Fibroblast of mammary gland (primary cell): ENCODE results near the gene RIPOR3.

ENCODE experiments used
- DNase-seq: peaks from one replicate; pipeline ENCODE4 v3.0.0-alpha.2; 2010; ENCODE audit warnings: low read depth
- H3K4me3 ChIP-seq: 2 replicates; pipeline ENCODE4 v1.5.1; 2011; ENCODE audit warnings: low read depth, mild to moderate bottlenecking, low read length, moderate library complexity; ENCODE audit not compliant: control insufficient read depth
- TF ChIP-seq, protein P1 (sequence below): conservative IDR thresholded peaks from 2 replicates; pipeline ENCODE4 v1.5.1; 2011; ENCODE audit warnings: low read depth, low read length, inconsistent platforms; ENCODE audit not compliant: control insufficient read depth, insufficient read depth

The RIPOR3 gene

DNA sequence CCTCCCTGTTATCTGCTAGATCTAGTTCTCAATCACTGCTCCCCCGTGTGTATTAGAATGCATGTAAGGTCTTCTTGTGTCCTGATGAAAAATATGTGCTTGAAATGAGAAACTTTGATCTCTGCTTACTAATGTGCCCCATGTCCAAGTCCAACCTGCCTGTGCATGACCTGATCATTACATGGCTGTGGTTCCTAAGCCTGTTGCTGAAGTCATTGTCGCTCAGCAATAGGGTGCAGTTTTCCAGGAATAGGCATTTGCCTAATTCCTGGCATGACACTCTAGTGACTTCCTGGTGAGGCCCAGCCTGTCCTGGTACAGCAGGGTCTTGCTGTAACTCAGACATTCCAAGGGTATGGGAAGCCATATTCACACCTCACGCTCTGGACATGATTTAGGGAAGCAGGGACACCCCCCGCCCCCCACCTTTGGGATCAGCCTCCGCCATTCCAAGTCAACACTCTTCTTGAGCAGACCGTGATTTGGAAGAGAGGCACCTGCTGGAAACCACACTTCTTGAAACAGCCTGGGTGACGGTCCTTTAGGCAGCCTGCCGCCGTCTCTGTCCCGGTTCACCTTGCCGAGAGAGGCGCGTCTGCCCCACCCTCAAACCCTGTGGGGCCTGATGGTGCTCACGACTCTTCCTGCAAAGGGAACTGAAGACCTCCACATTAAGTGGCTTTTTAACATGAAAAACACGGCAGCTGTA, 107.7 kb downstream of the RIPOR3 start:
- no peak overlapping the region for H3K4me3 ChIP-seq
- DNase-seq = no peak
- TF ChIP-seq, protein P1, sequence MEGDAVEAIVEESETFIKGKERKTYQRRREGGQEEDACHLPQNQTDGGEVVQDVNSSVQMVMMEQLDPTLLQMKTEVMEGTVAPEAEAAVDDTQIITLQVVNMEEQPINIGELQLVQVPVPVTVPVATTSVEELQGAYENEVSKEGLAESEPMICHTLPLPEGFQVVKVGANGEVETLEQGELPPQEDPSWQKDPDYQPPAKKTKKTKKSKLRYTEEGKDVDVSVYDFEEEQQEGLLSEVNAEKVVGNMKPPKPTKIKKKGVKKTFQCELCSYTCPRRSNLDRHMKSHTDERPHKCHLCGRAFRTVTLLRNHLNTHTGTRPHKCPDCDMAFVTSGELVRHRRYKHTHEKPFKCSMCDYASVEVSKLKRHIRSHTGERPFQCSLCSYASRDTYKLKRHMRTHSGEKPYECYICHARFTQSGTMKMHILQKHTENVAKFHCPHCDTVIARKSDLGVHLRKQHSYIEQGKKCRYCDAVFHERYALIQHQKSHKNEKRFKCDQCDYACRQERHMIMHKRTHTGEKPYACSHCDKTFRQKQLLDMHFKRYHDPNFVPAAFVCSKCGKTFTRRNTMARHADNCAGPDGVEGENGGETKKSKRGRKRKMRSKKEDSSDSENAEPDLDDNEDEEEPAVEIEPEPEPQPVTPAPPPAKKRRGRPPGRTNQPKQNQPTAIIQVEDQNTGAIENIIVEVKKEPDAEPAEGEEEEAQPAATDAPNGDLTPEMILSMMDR = no peak

DNA sequence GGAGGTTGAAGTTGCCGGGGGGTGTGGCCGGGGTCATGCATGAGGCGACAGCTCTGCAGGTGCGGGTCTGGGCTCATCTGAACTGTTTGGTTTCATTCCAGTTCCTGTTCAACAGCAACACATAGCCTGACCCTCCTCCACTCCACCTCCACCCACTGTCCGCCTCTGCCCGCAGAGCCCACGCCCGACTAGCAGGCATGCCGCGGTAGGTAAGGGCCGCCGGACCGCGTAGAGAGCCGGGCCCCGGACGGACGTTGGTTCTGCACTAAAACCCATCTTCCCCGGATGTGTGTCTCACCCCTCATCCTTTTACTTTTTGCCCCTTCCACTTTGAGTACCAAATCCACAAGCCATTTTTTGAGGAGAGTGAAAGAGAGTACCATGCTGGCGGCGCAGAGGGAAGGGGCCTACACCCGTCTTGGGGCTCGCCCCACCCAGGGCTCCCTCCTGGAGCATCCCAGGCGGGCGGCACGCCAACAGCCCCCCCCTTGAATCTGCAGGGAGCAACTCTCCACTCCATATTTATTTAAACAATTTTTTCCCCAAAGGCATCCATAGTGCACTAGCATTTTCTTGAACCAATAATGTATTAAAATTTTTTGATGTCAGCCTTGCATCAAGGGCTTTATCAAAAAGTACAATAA, 108.6 kb downstream of the RIPOR3 start:
- H3K4me3 ChIP-seq = no peak overlapping the region
- TF ChIP-seq, protein P1 = no peak
- no peak for DNase-seq

DNA sequence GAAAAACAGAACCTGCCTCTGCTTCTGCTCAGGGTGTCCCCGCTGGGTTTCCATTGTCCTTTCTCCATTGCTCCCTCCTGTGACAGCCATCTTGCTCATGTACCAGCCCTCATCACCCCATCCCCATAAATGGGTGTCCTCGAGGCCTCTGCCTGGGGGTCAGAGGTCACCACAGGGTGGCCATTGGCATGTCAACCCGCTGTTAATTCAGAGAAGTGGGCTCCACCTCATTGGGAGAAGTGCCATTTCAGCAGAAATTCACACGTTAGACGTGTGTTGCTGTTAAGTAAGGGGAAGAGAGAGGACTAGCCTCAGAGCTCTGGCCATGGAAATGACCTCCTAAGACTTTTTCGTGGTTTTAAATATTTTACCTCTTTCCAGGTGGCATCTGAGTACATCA, 109.2 kb downstream of the RIPOR3 start:
- no peak for DNase-seq
- no peak overlapping the region for H3K4me3 ChIP-seq
- TF ChIP-seq, protein P1 = no peak

DNA sequence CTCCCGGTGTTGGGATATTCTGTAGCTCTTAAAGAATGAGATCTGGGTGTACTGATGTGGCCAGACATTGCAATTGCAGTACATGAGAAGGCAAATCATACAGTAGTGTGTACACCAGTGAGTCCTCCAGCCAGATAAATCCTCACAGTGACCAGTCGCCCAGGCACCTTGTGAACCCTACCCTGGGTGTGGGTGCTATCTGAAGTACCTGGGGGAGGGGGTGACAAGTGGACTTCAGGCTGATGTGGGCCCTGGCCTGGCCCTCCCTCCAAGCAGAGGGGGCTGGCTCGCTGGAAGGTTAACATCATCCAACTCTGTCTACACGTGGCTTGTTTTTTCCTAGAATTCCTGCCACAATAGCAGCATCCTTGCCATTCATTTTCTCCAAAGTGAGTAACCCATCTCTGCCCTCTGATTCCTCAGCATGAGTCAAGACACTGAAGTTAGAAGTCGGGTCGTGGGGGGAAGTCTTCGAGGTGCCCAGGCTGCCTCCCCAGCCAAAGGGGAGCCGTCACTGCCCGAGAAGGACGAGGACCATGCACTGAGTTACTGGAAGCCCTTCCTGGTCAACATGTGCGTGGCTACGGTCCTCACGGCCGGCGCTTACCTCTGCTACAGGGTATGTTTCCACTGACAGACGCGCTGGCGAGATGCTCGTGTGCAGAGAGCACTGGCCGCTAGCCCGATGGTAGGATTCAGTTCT, 110.3 kb downstream of the RIPOR3 start:
- TF ChIP-seq, protein P1 = no peak
- H3K4me3 ChIP-seq = no peak overlapping the region
- peak; percentile 58 for DNase-seq

DNA sequence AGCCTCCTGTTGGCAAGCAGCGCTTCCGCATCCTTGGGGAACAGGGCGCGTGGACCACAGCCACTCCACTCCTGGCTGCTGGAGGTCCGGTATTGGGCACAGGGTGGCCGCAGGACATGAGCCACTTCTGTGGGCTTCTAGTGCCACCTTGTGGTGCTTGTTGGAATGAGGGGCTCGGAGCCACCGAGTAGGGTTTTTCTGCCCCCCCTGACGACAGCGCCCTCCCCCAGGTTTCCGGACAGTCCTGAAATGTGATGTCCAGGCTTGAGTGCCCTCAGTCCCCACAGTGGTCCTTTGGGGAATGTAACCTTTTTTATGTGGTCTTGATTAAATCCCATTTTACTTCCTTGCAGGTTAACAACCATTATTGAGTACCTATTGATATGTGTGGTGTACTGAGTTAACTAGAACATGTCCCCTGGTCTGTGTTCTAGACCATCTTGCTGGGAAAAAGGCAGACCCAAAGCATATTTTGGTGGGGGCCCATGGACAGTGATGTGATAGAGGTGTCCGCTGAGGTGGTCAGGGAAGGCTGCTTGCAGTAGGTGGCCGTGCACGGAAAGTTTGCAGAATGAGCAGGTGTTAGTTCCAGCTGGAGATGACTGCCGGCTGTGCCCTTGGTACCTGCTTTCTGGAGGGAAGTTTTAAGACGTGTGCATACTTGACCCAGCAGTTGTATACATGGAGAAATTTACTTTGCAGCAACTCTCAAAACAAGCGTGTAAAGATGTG, 111.2 kb downstream of the RIPOR3 start:
- TF ChIP-seq, protein P1 = peak; percentile 65
- H3K4me3 ChIP-seq = no peak overlapping the region
- peak; percentile 59 for DNase-seq

DNA sequence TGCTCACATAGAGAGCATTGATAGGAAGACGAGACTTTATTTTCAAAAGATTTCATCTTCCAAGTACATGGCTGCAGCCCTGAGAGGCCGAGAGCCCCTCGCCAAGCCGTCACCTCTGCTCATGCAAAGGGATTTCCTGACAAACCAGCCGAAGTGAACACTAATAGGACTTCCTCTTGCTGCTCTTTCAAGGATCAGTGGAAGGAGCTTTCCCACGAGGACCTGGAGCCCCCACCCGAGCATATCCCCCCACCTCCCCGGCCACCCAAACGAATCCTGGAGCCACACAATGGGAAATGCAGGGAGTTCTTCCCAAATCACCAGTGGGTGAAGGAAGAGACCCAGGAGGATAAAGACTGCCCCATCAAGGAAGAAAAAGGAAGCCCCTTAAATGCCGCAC, 111.8 kb downstream of the RIPOR3 start:
- TF ChIP-seq, protein P1 = no peak
- no peak overlapping the region for H3K4me3 ChIP-seq
- no peak for DNase-seq
